Esophagus (tissue), 2 donors: ENCODE data around the gene NOX4. TPM values are rescaled to one million over a fixed set of nuclear protein-coding genes. Genes with fewer than 3 reads are reported as not detected.
"Not testable (repeated sequence)": the region's sequence is repeated elsewhere in the genome, so short reads cannot be mapped to it uniquely, and the experiment has no call there.

Experiments
- H3K27ac ChIP-seq, 2 donors: one replicate each; pipeline ENCODE4 v1.5.1; 2013; ENCODE audit warnings: low read depth in 2 of 2, mild to moderate bottlenecking in 2 of 2, inconsistent platforms in 1 of 2, low read length in 1 of 2, moderate library complexity in 1 of 2
- H3K27me3 ChIP-seq, 2 donors: one replicate each; pipeline ENCODE4 v1.6.1; 2013; ENCODE audit warnings: low read length in 2 of 2, control low read depth in 1 of 2, mild to moderate bottlenecking in 1 of 2; ENCODE audit not compliant: insufficient read depth in 2 of 2, control insufficient read depth in 1 of 2
- H3K36me3 ChIP-seq, 2 donors: one replicate each; pipeline ENCODE4 v1.6.1; 2013; ENCODE audit warnings: low read length in 1 of 2; ENCODE audit not compliant: control insufficient read depth in 2 of 2, insufficient read depth in 2 of 2
- H3K4me1 ChIP-seq, 2 donors: one replicate each; pipeline ENCODE4 v1.6.1; 2013; ENCODE audit warnings: low read length in 1 of 2; ENCODE audit not compliant: control insufficient read depth in 2 of 2, insufficient read depth in 2 of 2
- H3K4me3 ChIP-seq, 2 donors: one replicate each; pipeline ENCODE4 v1.5.1; 2013; ENCODE audit warnings: low read length in 2 of 2, mild to moderate bottlenecking in 2 of 2, low read depth in 1 of 2, moderate library complexity in 1 of 2
- H3K9me3 ChIP-seq, 2 donors: one replicate each; pipeline ENCODE4 v1.6.1; 2013; ENCODE audit warnings: mild to moderate bottlenecking in 2 of 2, low read depth in 1 of 2, low read length in 1 of 2, moderate library complexity in 1 of 2; ENCODE audit not compliant: control insufficient read depth in 2 of 2, insufficient read depth in 1 of 2
- WGBS, 2 donors: extraction: QIAGEN DNeasy Blood & Tissue Kit; methylation state at CpG; one replicate each; pipeline ENCODE4 v1.1.7; 2013; 5-methylcytosine and 5-hydroxymethylcytosine counted together
- polyA plus RNA-seq, 2 donors: library from polyadenylated mRNA; stranded (reverse); fragments of 200-250 nt; gene quantifications; one replicate each; pipeline ENCODE4 v1.2.3, GENCODE V29; 2013
- donor health status: healthy with polysubstance abuse.
- donor health status: Bipolar disorder and iron deficiency.

The NOX4 gene
- polyA plus RNA-seq, 2 donors = 0.20 to 0.43 TPM

DNA sequence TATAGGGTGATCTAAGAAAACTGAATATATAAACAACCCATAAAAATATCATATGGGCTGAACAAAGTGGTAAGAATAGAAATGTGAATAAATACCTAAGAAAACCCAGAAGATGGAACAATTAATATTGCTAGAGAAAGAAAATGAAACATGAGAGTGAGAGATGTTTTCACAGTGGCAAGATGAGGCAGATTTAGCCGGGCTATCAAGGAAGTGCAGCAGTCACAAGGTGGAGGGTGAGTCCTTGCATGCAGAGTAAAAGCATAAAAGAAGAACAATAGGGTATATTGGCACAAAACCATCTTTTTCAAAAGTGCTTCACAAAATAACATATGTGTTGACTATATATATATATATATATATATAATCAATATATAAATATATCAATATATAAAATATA lies 49.6 kb downstream of the NOX4 start:
- H3K27me3 ChIP-seq = no peaks in the 10 kb centered on the region
- H3K4me3 ChIP-seq = no peak overlapping the region
- no peaks in the 10 kb centered on the region for H3K36me3 ChIP-seq
- 75 to 78% methylated on average over 1 of the region's 1 CpG for WGBS, 2 donors
- no peaks in the 10 kb centered on the region for H3K4me1 ChIP-seq
- no peaks in the 10 kb centered on the region for H3K9me3 ChIP-seq
- H3K27ac ChIP-seq = no peak overlapping the region

GRCh38 chr11:89437317-89437716 lies 53.9 kb downstream of the NOX4 start:
- Histone ChIP-seq H3K9me3 (no peaks in the 10 kb centered on the region), H3K36me3 (no peaks in the 10 kb centered on the region), H3K27me3 (no peaks in the 10 kb centered on the region), H3K4me3 (no peak overlapping the region), H3K4me1 (no peaks in the 10 kb centered on the region), H3K27ac (no peak overlapping the region)
- WGBS, 2 donors = 90 to 95% methylated on average over 1 of the region's 1 CpG

DNA sequence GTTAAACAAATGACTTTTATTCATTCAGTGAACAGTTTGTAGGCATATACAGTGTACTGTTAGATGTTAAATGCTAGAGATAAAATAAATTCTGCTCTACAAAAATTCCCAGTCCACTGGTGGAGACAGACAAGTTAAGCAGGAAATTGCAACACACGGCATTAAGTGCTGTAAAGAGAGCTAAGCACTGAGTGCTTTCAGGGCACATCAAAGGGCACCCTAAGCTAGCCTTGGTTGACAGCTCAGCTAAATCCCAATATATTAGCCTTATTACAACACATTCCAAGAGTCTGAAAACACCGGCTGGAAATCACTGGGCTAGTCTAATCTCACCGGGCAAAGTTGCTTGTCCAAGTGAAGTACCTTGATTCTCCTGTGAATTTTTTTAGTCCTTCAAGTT lies 55.1 kb downstream of the NOX4 start:
- H3K36me3 ChIP-seq = no peaks in the 10 kb centered on the region
- 16 to 17% methylated on average over 3 of the region's 3 CpGs for WGBS, 2 donors
- H3K4me1 ChIP-seq = no peaks in the 10 kb centered on the region
- no peak overlapping the region for H3K27ac ChIP-seq
- H3K4me3 ChIP-seq = no peak overlapping the region
- no peaks in the 10 kb centered on the region for H3K27me3 ChIP-seq
- H3K9me3 ChIP-seq = no peaks in the 10 kb centered on the region

DNA sequence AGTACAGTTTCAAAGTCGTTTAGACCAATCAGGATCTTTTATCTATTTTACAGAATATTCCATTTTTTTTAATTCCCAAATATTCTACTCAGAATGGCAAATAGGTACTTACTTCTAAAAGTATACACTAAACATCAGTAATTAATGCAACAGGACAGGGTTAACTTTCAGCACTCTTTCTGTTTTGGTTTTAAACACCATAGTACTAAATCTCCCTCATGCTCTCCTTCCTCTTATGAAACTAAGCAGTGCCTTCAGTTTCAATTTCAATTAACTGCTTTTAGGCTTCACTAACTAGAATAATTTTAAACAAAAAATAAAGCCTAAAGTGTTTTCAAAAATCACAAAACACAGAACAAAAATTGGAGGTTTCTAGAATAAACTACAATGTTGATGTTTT lies 57.9 kb downstream of the NOX4 start:
- Histone ChIP-seq H3K36me3 (no peaks in the 10 kb centered on the region), H3K9me3 (no peaks in the 10 kb centered on the region), H3K27ac (no peak overlapping the region), H3K27me3 (no peaks in the 10 kb centered on the region), H3K4me1 (no peaks in the 10 kb centered on the region), H3K4me3 (no peak overlapping the region)
- WGBS, 2 donors = 79 to 81% methylated on average over 1 of the region's 1 CpG

DNA sequence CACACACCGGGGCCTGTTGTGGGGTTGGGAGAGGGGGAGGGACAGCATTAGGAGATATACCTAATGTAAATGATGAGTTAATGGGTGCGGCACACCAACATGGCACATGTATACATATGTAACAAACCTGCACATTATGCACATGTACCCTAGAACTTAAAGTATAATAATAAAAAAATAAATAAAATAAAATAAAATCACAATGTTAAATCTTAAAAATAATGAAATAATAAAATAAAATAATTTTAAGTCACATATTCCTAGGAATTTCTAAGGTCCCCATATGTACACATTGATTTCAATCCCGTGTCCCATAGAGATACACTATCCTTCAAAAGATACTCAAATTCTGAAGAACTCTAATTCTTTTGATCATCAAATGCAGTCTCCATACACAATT lies 59.0 kb downstream of the NOX4 start:
- H3K4me3 ChIP-seq = not testable (repeated sequence)
- WGBS, 2 donors = 92 to 95% methylated on average over 3 of the region's 3 CpGs

DNA sequence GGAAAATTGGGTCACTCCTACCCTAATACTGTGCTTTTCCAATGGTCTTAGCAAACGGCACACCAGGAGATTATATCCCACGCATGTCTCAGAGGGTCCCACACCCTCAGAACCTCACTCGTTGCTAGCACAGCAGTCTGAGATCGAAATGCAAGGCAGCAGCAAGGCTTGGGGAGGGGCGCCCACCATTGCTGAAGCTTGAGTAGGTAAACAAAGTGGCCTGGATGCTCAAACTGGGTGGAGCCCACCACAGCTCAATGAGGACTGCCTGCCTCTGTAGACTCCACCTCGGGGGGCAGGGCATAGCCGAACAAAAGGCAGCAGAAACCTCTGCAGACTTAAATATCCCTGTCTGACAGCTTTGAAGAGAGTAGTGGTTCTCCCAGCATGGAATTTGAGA lies 64.7 kb downstream of the NOX4 start:
- H3K36me3 ChIP-seq, H3K9me3 ChIP-seq, H3K4me3 ChIP-seq, H3K27me3 ChIP-seq, H3K4me1 ChIP-seq, H3K27ac ChIP-seq: not testable (repeated sequence)
- 86 to 90% methylated on average over 7 of the region's 7 CpGs for WGBS, 2 donors

More for the DNA sequence above, 59.0 kb downstream of the NOX4 start:
- H3K4me1 ChIP-seq, H3K9me3 ChIP-seq, H3K27me3 ChIP-seq, H3K27ac ChIP-seq, H3K36me3 ChIP-seq: not testable (repeated sequence)

DNA sequence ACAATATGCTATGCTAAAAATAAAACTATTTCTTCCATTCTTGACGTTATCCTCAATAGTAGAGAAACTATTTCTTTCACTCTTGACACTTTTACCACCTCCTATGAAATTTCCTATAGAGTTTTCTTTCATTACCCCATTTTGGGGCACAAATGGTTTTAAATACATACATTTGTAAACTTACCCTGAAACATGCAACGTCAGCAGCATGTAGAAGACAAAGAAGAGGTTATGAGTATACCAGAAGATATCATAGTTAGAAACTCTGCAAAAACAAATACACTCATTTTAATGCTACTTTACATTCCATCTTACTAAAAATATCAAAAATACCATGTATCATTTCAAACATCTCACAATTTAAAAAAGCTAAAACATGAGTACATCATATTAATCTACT lies 69.5 kb downstream of the NOX4 start:
- no peaks in the 10 kb centered on the region for H3K27me3 ChIP-seq
- no peak overlapping the region for H3K4me3 ChIP-seq
- no peaks in the 10 kb centered on the region for H3K36me3 ChIP-seq
- 47 to 59% methylated on average over 2 of the region's 2 CpGs for WGBS, 2 donors
- no peak overlapping the region for H3K27ac ChIP-seq
- no peaks in the 10 kb centered on the region for H3K9me3 ChIP-seq
- H3K4me1 ChIP-seq = no peaks in the 10 kb centered on the region

DNA sequence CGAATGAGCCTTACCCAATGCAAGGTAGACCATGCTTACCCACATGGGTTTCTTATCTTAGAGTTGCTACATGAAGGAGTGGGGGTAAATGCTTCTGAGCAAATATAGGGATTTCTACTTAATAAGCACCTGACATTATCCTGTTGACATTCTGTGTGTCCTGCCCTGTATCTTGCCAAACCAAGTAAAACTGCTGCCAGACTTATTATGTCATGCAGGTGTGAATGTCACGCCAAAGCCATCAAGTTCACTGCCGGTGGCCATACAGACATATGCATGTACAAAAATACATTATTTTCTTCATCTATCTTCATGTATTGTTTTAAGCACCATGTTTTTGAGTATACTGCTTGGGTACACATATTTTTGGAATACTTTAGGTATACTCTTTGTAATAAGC lies 70.2 kb downstream of the NOX4 start:
- H3K27ac ChIP-seq = no peak overlapping the region
- no peak overlapping the region for H3K4me3 ChIP-seq
- H3K27me3 ChIP-seq = no peaks in the 10 kb centered on the region
- no peaks in the 10 kb centered on the region for H3K9me3 ChIP-seq
- no peaks in the 10 kb centered on the region for H3K36me3 ChIP-seq
- 50 to 58% methylated on average over 3 of the region's 3 CpGs for WGBS, 2 donors
- H3K4me1 ChIP-seq = no peaks in the 10 kb centered on the region

- Histone ChIP-seq H3K27ac (no peak overlapping the region), H3K4me3 (no peak overlapping the region), H3K27me3 (no peaks in the 10 kb centered on the region), H3K4me1 (no peaks in the 10 kb centered on the region), H3K36me3 (no peaks in the 10 kb centered on the region), H3K9me3 (no peaks in the 10 kb centered on the region)
- WGBS, 2 donors = 41 to 45% methylated on average over 2 of the region's 2 CpGs
Measured at GRCh38 chr11:89416961-89417360, 74.2 kb downstream of the NOX4 start.

DNA sequence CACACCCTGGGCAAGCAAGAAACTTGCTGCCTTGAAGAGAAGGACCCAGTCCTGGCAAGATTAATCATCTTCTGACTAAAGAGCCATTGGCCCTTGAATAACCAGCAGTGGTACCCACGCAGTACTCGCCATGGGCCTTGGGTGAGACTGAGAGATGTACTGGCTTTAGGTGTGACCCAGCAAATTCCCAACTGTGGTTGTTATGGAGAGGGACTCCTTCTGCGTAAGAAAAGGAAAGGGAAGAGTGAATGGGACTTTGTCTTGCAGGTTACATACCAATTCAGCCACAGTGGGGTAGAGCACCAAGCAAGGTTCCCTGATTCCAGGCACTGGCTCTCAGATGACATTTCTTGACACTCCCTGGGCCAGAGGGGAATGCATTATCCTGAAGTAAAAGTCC lies 80.1 kb downstream of the NOX4 start:
- H3K9me3 ChIP-seq, H3K4me1 ChIP-seq, H3K4me3 ChIP-seq, H3K27me3 ChIP-seq, H3K36me3 ChIP-seq, H3K27ac ChIP-seq: not testable (repeated sequence)
- WGBS, 2 donors = 93 to 96% methylated on average over 3 of the region's 3 CpGs
